ENCODE results near the gene DDAH1.

Gene DDAH1

GRCh38 chr1:85319491-85319890, 145.5 kb downstream of the DDAH1 start:
- Histone ChIP-seq H3K36me3 (ENCODE audit: control insufficient read depth, insufficient read depth, low read length) (peaks cover 48% of the 10 kb centered on the region), H3K27ac (ENCODE audit: low read depth, low read length, severe bottlenecking) (no peak overlapping the region), H3K4me1 (ENCODE audit: control insufficient read depth, insufficient read depth, low read length, poor library complexity, severe bottlenecking) (peaks cover 55% of the 10 kb centered on the region), H3K4me3 (ENCODE audit: extremely low read depth, insufficient read depth, low read length, poor library complexity, severe bottlenecking) (no peak overlapping the region), H3K9me3 (ENCODE audit: control insufficient read depth, low read length) (no peaks in the 10 kb centered on the region)
- WGBS, 2 experiments (ENCODE audit: insufficient coverage in 2 of 2) = 100% methylated on average over 1 of the region's 3 CpGs; no CpG with 5 or more reads in 1 of the 2 experiments

- H3K36me3 ChIP-seq (ENCODE audit: control insufficient read depth, insufficient read depth, low read length) = peaks cover 45% of the 10 kb centered on the region
- H3K9me3 ChIP-seq (ENCODE audit: control insufficient read depth, low read length) = peaks cover 2% of the 10 kb centered on the region
- 100% methylated on average over 1 of the region's 1 CpG; no CpG with 5 or more reads in 1 of the 2 experiments for WGBS, 2 experiments (ENCODE audit: insufficient coverage in 2 of 2)
- H3K4me1 ChIP-seq (ENCODE audit: control insufficient read depth, insufficient read depth, low read length, poor library complexity, severe bottlenecking) = peaks cover 61% of the 10 kb centered on the region
- H3K27ac ChIP-seq (ENCODE audit: low read depth, low read length, severe bottlenecking) = no peak overlapping the region
- H3K4me3 ChIP-seq (ENCODE audit: extremely low read depth, insufficient read depth, low read length, poor library complexity, severe bottlenecking) = no peak overlapping the region
These were observed 146.7 kb downstream of the DDAH1 start for GRCh38 chr1:85318217-85318616.

DNA sequence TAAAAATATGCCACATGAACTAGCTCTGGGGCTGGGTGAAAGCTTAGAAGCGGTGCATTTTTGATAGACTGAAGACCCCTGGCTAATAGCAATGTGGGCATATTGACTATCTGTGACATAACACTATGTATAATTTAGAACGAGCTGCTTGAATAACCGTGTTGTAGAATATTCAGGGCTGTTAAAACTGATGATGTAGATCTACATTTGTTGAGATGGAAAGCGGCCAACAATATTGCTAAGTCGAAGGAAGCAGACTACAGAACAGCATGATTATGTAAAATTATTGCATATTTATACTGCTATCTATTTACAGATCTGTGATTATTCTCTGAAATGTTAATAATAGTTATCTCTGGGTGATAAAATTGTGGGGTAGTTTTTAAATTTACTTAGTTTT, 147.4 kb downstream of the DDAH1 start:
- peaks cover 4% of the 10 kb centered on the region for H3K9me3 ChIP-seq (ENCODE audit: control insufficient read depth, low read length)
- no peak overlapping the region for H3K4me3 ChIP-seq (ENCODE audit: extremely low read depth, insufficient read depth, low read length, poor library complexity, severe bottlenecking)
- H3K4me1 ChIP-seq (ENCODE audit: control insufficient read depth, insufficient read depth, low read length, poor library complexity, severe bottlenecking) = peaks cover 59% of the 10 kb centered on the region
- H3K36me3 ChIP-seq (ENCODE audit: control insufficient read depth, insufficient read depth, low read length) = peaks cover 44% of the 10 kb centered on the region
- 100% methylated on average over 2 to 3 of the region's 5 CpGs for WGBS, 2 experiments (ENCODE audit: insufficient coverage in 2 of 2)
- no peak overlapping the region for H3K27ac ChIP-seq (ENCODE audit: low read depth, low read length, severe bottlenecking)

DNA sequence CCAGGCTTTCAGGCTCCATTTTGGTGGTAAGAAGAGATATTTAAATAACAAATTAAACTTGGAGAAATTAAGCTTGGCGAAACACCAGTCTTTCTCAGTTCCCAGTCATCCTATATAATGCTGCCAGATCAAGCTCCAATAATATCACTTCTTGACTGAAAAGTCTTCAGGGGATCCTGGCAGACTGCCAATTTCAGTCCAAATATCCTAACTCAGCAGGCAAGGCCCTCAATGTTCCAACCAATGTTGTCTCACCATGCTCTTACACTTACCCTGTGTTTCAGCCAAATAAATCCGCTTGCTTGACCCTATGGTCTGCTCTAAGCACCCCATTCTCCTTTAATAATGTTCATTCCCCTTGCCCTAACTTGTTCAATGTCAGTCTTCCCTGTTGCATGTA, 148.6 kb downstream of the DDAH1 start:
- WGBS, 2 experiments (ENCODE audit: insufficient coverage in 2 of 2) = 100% methylated on average over 2 of the region's 2 CpGs
- no peak overlapping the region for H3K4me3 ChIP-seq (ENCODE audit: extremely low read depth, insufficient read depth, low read length, poor library complexity, severe bottlenecking)

GRCh38 chr1:85315789-85316188, 149.2 kb downstream of the DDAH1 start:
- Histone ChIP-seq H3K4me1 (ENCODE audit: control insufficient read depth, insufficient read depth, low read length, poor library complexity, severe bottlenecking) (peaks cover 57% of the 10 kb centered on the region), H3K36me3 (ENCODE audit: control insufficient read depth, insufficient read depth, low read length) (peaks cover 42% of the 10 kb centered on the region), H3K27ac (ENCODE audit: low read depth, low read length, severe bottlenecking) (no peak overlapping the region), H3K9me3 (ENCODE audit: control insufficient read depth, low read length) (peaks cover 4% of the 10 kb centered on the region), H3K4me3 (ENCODE audit: extremely low read depth, insufficient read depth, low read length, poor library complexity, severe bottlenecking) (no peak overlapping the region)
- WGBS, 2 experiments (ENCODE audit: insufficient coverage in 2 of 2) = 87 to 100% methylated on average over 4 to 6 of the region's 8 CpGs

More for the DNA sequence above, 148.6 kb downstream of the DDAH1 start:
- H3K27ac ChIP-seq (ENCODE audit: low read depth, low read length, severe bottlenecking) = no peak overlapping the region
- H3K4me1 ChIP-seq (ENCODE audit: control insufficient read depth, insufficient read depth, low read length, poor library complexity, severe bottlenecking) = peaks cover 60% of the 10 kb centered on the region
- H3K9me3 ChIP-seq (ENCODE audit: control insufficient read depth, low read length) = peaks cover 4% of the 10 kb centered on the region
- H3K36me3 ChIP-seq (ENCODE audit: control insufficient read depth, insufficient read depth, low read length) = peaks cover 42% of the 10 kb centered on the region

GRCh38 chr1:85314726-85315125, 150.2 kb downstream of the DDAH1 start:
- peak overlapping the region; percentile 87 for H3K27ac ChIP-seq (ENCODE audit: low read depth, low read length, severe bottlenecking)
- H3K36me3 ChIP-seq (ENCODE audit: control insufficient read depth, insufficient read depth, low read length) = peaks cover 39% of the 10 kb centered on the region
- no peak overlapping the region for H3K4me3 ChIP-seq (ENCODE audit: extremely low read depth, insufficient read depth, low read length, poor library complexity, severe bottlenecking)
- H3K9me3 ChIP-seq (ENCODE audit: control insufficient read depth, low read length) = peaks cover 4% of the 10 kb centered on the region
- peaks cover 48% of the 10 kb centered on the region for H3K4me1 ChIP-seq (ENCODE audit: control insufficient read depth, insufficient read depth, low read length, poor library complexity, severe bottlenecking)

- peaks cover 4% of the 10 kb centered on the region for H3K9me3 ChIP-seq (ENCODE audit: control insufficient read depth, low read length)
- H3K27ac ChIP-seq (ENCODE audit: low read depth, low read length, severe bottlenecking) = peak overlapping the region; percentile 87
- no peak overlapping the region for H3K4me3 ChIP-seq (ENCODE audit: extremely low read depth, insufficient read depth, low read length, poor library complexity, severe bottlenecking)
- H3K4me1 ChIP-seq (ENCODE audit: control insufficient read depth, insufficient read depth, low read length, poor library complexity, severe bottlenecking) = peaks cover 51% of the 10 kb centered on the region
- WGBS, 2 experiments (ENCODE audit: insufficient coverage in 2 of 2) = 100% methylated on average over 1 of the region's 3 CpGs; no CpG with 5 or more reads in 1 of the 2 experiments
- H3K36me3 ChIP-seq (ENCODE audit: control insufficient read depth, insufficient read depth, low read length) = peaks cover 32% of the 10 kb centered on the region
These were observed 150.9 kb downstream of the DDAH1 start for GRCh38 chr1:85313888-85314696.

DNA sequence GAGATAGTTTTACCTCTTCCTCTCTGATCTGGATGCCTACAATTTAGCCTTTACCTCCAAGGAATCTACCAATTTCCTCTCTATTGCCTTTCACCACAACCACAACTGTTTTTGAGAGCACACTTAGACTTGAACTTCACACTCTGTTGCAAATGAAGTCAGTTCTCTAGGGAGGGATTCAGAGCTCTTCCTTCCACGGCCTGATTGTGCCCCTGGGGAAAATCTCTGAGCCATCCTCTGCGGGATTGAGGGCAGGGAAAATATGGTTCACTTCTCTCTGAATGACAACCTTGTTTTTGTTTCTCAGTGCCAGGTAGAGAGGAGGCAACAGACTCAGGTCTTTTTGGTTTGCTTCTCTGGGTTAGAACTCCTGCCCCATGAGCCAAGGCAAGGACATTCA, 153.1 kb downstream of the DDAH1 start:
- Histone ChIP-seq H3K4me3 (ENCODE audit: extremely low read depth, insufficient read depth, low read length, poor library complexity, severe bottlenecking) (no peak overlapping the region), H3K9me3 (ENCODE audit: control insufficient read depth, low read length) (peaks cover 4% of the 10 kb centered on the region), H3K36me3 (ENCODE audit: control insufficient read depth, insufficient read depth, low read length) (peaks cover 19% of the 10 kb centered on the region), H3K4me1 (ENCODE audit: control insufficient read depth, insufficient read depth, low read length, poor library complexity, severe bottlenecking) (peaks cover 53% of the 10 kb centered on the region), H3K27ac (ENCODE audit: low read depth, low read length, severe bottlenecking) (no peak overlapping the region)
- WGBS, 2 experiments (ENCODE audit: insufficient coverage in 2 of 2) = 69 to 85% methylated on average over 2 of the region's 2 CpGs

DNA sequence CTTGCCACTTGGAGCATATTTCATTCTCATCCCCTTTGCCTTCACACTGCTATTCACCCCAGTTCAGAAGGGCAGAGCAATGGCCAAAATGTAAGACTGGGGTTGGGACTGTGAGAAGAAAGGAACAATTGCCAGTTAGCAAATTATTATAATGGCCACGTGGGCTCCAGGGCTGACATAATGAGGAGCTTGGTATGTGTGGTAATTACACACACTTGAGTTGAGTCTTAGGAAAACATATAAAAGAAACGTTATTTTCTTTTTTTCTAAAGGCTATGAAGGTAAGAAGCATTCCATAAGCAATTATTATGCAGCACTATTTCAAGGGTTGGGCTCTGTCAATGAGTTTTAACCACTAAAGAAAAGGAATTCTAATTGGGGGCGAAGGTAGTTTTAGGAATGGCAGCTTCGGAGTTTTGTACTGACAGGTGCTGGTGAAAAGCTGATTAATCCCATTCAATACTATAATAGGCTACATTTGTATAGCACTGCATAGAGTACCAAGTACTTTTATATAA, 156.1 kb downstream of the DDAH1 start:
- Histone ChIP-seq H3K36me3 (ENCODE audit: control insufficient read depth, insufficient read depth, low read length) (peaks cover 11% of the 10 kb centered on the region), H3K27ac (ENCODE audit: low read depth, low read length, severe bottlenecking) (no peak overlapping the region), H3K9me3 (ENCODE audit: control insufficient read depth, low read length) (peaks cover 4% of the 10 kb centered on the region), H3K4me1 (ENCODE audit: control insufficient read depth, insufficient read depth, low read length, poor library complexity, severe bottlenecking) (peaks cover 25% of the 10 kb centered on the region), H3K4me3 (ENCODE audit: extremely low read depth, insufficient read depth, low read length, poor library complexity, severe bottlenecking) (no peak overlapping the region)
- WGBS, 2 experiments (ENCODE audit: insufficient coverage in 2 of 2) = 50 to 64% methylated on average over 1 of the region's 4 CpGs

GRCh38 chr1:85307987-85308832, 156.7 kb downstream of the DDAH1 start:
- H3K4me1 ChIP-seq (ENCODE audit: control insufficient read depth, insufficient read depth, low read length, poor library complexity, severe bottlenecking) = peaks cover 20% of the 10 kb centered on the region
- H3K27ac ChIP-seq (ENCODE audit: low read depth, low read length, severe bottlenecking) = no peak overlapping the region
- peaks cover 5% of the 10 kb centered on the region for H3K36me3 ChIP-seq (ENCODE audit: control insufficient read depth, insufficient read depth, low read length)
- peaks cover 2% of the 10 kb centered on the region for H3K9me3 ChIP-seq (ENCODE audit: control insufficient read depth, low read length)
- no peak overlapping the region for H3K4me3 ChIP-seq (ENCODE audit: extremely low read depth, insufficient read depth, low read length, poor library complexity, severe bottlenecking)
- WGBS, 2 experiments (ENCODE audit: insufficient coverage in 2 of 2) = 24 to 26% methylated on average over 24 to 27 of the region's 27 CpGs
